SJSA1 (cell line): ENCODE measurements around the gene GPM6B. TPM values are rescaled to one million over a fixed set of nuclear protein-coding genes. Genes with fewer than 3 reads are reported as not detected.

Experiments
- DNase-seq, 2 experiments: peaks; one replicate each; pipeline ENCODE4 v3.0.0-alpha.2; 2015 to 2020; ENCODE audit warnings: low spot score in 2 of 2, low read depth in 1 of 2
- H3K27ac ChIP-seq: fragments of 250-450 bp; sonication (Bioruptor Pico); 2 replicates; pipeline ENCODE4 v1.5.1; 2020; ENCODE audit warnings: mild to moderate bottlenecking, moderate library complexity
- H3K27me3 ChIP-seq: fragments of 250-450 bp; sonication (Bioruptor Pico); replicated peaks from 2 replicates; pipeline ENCODE4 v1.5.1; 2020; ENCODE audit warnings: mild to moderate bottlenecking, moderate library complexity
- H3K36me3 ChIP-seq: fragments of 250-450 bp; sonication (Bioruptor Pico); 2 replicates; pipeline ENCODE4 v1.5.1; 2020; ENCODE audit warnings: mild to moderate bottlenecking
- H3K4me1 ChIP-seq: fragments of 250-450 bp; sonication (Bioruptor Pico); replicated peaks from 2 replicates; pipeline ENCODE4 v1.6.1; 2021; ENCODE audit warnings: mild to moderate bottlenecking
- H3K4me3 ChIP-seq: fragments of 250-450 bp; sonication (Bioruptor Pico); 2 replicates; pipeline ENCODE4 v1.5.1; 2020; ENCODE audit warnings: mild to moderate bottlenecking
- H3K9me3 ChIP-seq: fragments of 250-450 bp; sonication (Bioruptor Pico); replicated peaks from 2 replicates; pipeline ENCODE4 v1.5.1; 2020; ENCODE audit warnings: mild to moderate bottlenecking
- total RNA-seq: library from RNA; depleted of rRNA; stranded (reverse); fragments of >200 nt; shearing (Covaris generic); gene quantifications from 2 replicates; pipeline ENCODE4 v1.2.3, GENCODE V29; 2014

GPM6B gene
- total RNA-seq, 1 experiment from 2014 or later: not detected

DNA sequence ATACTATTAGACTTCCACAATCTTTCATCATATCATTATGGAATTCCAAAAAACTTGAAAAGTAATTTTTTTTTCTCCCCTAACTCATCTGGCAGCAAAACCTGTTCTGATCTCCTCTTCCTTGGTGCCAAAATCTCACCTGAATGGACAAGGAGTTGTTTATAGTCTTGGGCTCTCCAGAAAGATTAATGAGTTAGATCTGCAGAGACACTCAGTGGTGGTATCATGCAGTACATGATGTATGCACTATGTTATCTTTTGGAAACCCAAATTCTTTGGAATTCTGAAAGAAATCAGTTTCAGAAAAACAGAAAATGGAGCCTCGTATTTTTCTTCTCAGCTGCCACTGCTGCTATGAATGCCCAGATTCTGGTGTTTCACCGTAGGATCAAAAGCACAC is 11.7 kb downstream of the GPM6B start:
- H3K4me3 ChIP-seq: no peak overlapping the region
- H3K4me1 ChIP-seq: no peaks in the 10 kb centered on the region
- H3K9me3 ChIP-seq: no peaks in the 10 kb centered on the region
- no peak for DNase-seq
- H3K36me3 ChIP-seq: no peaks in the 10 kb centered on the region
- H3K27ac ChIP-seq: no peak overlapping the region
- no peaks in the 10 kb centered on the region for H3K27me3 ChIP-seq

DNA sequence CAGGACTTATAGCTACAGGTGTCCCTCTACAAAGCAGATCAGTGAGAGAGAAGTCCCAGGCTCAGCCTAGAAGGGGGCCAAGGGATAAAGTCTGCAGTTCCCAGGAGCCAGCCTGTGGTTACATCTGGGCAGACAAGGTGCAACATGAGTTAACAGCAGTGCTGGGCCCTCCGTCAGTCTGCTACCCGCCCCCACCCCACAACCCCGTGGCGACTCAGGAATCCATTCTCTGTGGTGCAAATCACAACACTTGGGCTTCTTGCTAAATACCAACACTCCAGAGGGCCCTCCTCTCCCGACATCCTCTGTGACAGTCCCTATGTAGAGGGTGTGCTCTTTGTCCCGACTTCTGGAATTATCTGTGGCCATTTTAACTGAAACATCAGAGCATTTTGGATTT is 13.8 kb downstream of the GPM6B start:
- DNase-seq: no peak
- no peaks in the 10 kb centered on the region for H3K9me3 ChIP-seq
- no peak overlapping the region for H3K4me3 ChIP-seq
- no peaks in the 10 kb centered on the region for H3K27me3 ChIP-seq
- H3K4me1 ChIP-seq: no peaks in the 10 kb centered on the region
- no peaks in the 10 kb centered on the region for H3K36me3 ChIP-seq
- H3K27ac ChIP-seq: no peak overlapping the region

GRCh38 chrX:13798184-13798583 is 18.7 kb downstream of the GPM6B start:
- no peaks in the 10 kb centered on the region for H3K27me3 ChIP-seq
- no peaks in the 10 kb centered on the region for H3K9me3 ChIP-seq
- no peak for DNase-seq
- no peak overlapping the region for H3K27ac ChIP-seq
- no peak overlapping the region for H3K4me3 ChIP-seq
- no peaks in the 10 kb centered on the region for H3K4me1 ChIP-seq
- no peaks in the 10 kb centered on the region for H3K36me3 ChIP-seq

DNA sequence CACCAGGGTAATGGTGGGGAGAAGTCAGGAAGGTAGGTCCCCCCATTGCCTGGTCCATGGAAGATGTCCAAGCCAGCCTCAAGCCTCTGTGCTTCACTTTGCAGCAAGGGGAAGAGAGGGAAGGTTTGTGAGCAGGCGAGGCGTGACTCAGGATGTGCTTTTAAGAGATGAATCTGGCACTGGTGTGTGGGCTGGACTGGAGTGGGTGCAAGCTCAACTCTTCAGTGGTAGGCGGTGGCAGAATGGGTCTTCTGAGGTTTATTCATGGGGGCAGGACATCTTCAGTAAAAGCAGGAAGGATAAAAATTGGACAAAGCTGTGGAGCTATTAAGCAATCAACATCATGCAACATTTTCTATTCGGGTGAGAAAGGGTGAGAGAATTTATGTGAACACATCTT is 19.4 kb downstream of the GPM6B start:
- Histone ChIP-seq H3K36me3 (no peaks in the 10 kb centered on the region), H3K27ac (no peak overlapping the region), H3K4me3 (no peak overlapping the region), H3K4me1 (no peaks in the 10 kb centered on the region), H3K9me3 (no peaks in the 10 kb centered on the region), H3K27me3 (no peaks in the 10 kb centered on the region)
- no peak for DNase-seq

DNA sequence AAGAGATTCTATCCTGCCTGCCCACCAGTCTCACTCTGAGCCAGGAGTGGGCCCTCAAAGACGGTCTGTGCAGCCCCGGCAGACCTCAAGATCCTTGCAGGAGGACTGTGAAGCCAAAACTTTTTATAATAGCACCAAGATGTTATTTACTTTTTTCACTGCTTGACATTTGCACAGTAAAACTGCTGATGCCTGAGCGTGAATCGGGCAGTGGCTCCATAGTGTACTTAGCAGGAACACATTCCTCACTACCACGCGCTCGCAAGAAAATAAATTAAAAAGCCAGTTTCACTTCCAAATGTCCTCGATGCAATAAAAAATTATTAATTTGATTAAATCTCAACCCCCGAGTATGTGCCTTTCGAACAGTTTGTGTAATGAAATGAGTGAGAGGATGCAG is 22.5 kb downstream of the GPM6B start:
- no peaks in the 10 kb centered on the region for H3K4me1 ChIP-seq
- no peak overlapping the region for H3K27ac ChIP-seq
- no peak for DNase-seq
- H3K36me3 ChIP-seq: no peaks in the 10 kb centered on the region
- H3K9me3 ChIP-seq: no peaks in the 10 kb centered on the region
- no peaks in the 10 kb centered on the region for H3K27me3 ChIP-seq
- H3K4me3 ChIP-seq: no peak overlapping the region

GRCh38 chrX:13793897-13794296 is 23.0 kb downstream of the GPM6B start:
- Histone ChIP-seq H3K27me3 (no peaks in the 10 kb centered on the region), H3K4me3 (no peak overlapping the region), H3K36me3 (no peaks in the 10 kb centered on the region), H3K4me1 (no peaks in the 10 kb centered on the region), H3K9me3 (no peaks in the 10 kb centered on the region), H3K27ac (no peak overlapping the region)
- DNase-seq: no peak

DNA sequence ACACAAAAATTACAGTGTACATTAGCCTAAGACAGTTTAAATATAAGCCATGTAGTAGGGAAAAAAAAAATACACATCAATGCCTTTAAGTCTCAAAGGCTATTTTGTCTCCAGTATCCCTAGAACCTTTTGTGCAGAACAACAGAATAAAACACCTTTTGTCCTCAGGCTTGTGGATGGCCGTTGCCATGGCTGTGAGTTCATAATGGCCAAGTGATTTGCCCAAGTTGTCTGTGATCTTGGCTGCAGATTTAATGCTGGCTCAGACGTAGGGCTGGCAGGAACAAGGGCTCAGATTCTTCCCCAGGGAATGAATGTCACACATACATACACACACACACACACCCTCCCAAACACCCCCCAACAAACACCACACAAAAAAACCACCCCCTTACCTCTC is 25.3 kb downstream of the GPM6B start:
- H3K27ac ChIP-seq: no peak overlapping the region

DNA sequence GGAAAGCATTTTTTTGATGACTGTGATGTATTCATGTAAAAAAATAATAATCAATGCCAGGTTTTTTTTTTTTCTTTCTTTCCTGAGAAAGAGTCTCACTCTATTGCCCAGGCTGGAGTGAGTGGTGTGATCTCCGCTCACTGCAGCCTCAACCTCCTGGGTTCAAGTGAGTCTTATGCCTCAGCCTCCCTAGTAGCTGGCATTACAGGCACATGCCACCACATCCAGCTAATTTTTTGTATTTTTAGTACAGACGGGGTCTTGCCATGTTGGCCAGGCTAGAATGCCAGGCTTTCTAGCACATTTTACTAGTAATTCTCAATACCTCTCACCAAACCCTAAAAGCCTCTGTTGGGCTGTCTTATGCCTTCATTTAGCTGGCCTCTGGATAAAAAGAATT is 25.7 kb downstream of the GPM6B start:
- H3K27ac ChIP-seq: no peak overlapping the region
- no peak for DNase-seq
- no peak overlapping the region for H3K4me3 ChIP-seq
- H3K4me1 ChIP-seq: no peaks in the 10 kb centered on the region
- no peaks in the 10 kb centered on the region for H3K9me3 ChIP-seq
- H3K36me3 ChIP-seq: no peaks in the 10 kb centered on the region
- no peaks in the 10 kb centered on the region for H3K27me3 ChIP-seq

More for the DNA sequence above, 25.3 kb downstream of the GPM6B start:
- Histone ChIP-seq H3K9me3 (no peaks in the 10 kb centered on the region), H3K4me1 (no peaks in the 10 kb centered on the region), H3K36me3 (no peaks in the 10 kb centered on the region), H3K4me3 (no peak overlapping the region), H3K27me3 (no peaks in the 10 kb centered on the region)
- no peak for DNase-seq

- no peaks in the 10 kb centered on the region for H3K36me3 ChIP-seq
- H3K9me3 ChIP-seq: no peaks in the 10 kb centered on the region
- H3K27ac ChIP-seq: no peak overlapping the region
- H3K4me1 ChIP-seq: no peaks in the 10 kb centered on the region
- H3K27me3 ChIP-seq: no peaks in the 10 kb centered on the region
- no peak overlapping the region for H3K4me3 ChIP-seq
- DNase-seq: no peak
These were observed 26.4 kb downstream of the GPM6B start for GRCh38 chrX:13790206-13791131.

DNA sequence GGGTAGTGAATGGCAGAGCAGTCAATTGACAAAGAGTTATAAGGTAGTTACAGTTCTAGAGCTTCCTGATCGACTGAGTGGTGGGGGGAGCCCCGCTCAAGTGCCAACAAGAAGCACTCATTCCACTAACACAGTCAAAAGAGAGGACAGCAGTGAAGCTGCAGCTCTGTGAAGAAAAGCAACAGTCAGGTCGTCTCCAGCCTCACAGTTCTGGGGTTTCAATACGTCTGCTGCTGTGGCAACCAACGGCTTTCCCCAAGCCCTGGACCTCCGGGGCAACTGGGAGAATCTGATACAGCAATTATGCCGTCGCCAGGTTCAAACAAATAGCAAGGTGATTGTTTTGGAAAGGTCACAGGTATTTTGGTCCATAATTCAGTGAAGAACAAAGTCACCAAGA is 30.8 kb downstream of the GPM6B start:
- Histone ChIP-seq H3K36me3 (no peaks in the 10 kb centered on the region), H3K4me1 (no peaks in the 10 kb centered on the region)

GRCh38 chrX:13780868-13781427 is 35.9 kb downstream of the GPM6B start:
- no peak for DNase-seq
- no peak overlapping the region for H3K27ac ChIP-seq
- H3K9me3 ChIP-seq: no peaks in the 10 kb centered on the region
- H3K36me3 ChIP-seq: no peaks in the 10 kb centered on the region
- H3K27me3 ChIP-seq: no peaks in the 10 kb centered on the region
- no peaks in the 10 kb centered on the region for H3K4me1 ChIP-seq
- no peak overlapping the region for H3K4me3 ChIP-seq

More for the DNA sequence above, 30.8 kb downstream of the GPM6B start:
- Histone ChIP-seq H3K27me3 (no peaks in the 10 kb centered on the region), H3K4me3 (no peak overlapping the region), H3K27ac (no peak overlapping the region), H3K9me3 (no peaks in the 10 kb centered on the region)
- no peak for DNase-seq

GRCh38 chrX:13778916-13779315 is 38.0 kb downstream of the GPM6B start:
- no peaks in the 10 kb centered on the region for H3K4me1 ChIP-seq
- no peaks in the 10 kb centered on the region for H3K27me3 ChIP-seq
- H3K36me3 ChIP-seq: no peaks in the 10 kb centered on the region
- H3K9me3 ChIP-seq: no peaks in the 10 kb centered on the region
- DNase-seq: no peak
- H3K27ac ChIP-seq: no peak overlapping the region
- no peak overlapping the region for H3K4me3 ChIP-seq

DNA sequence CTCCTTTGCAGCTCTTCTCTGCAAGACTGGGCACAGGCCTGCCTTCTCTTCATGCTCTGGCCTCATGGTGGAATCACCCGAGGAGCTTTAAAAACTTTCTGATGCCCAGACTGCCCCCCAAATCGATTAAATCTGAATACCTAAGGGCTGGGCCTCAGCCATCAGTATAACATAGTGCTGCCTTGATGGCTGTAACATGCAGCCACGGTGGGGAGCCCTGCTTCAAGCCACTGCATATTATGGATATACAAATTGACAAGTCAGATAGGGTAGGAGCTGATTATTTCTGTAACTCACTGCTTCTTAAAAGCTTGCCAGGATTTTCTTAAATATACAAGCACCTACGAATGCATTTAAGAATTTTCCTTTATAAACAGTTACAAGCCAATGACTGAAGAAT is 40.5 kb downstream of the GPM6B start:
- Histone ChIP-seq H3K27me3 (no peaks in the 10 kb centered on the region), H3K4me1 (no peaks in the 10 kb centered on the region), H3K27ac (no peak overlapping the region), H3K4me3 (no peak overlapping the region), H3K36me3 (no peaks in the 10 kb centered on the region), H3K9me3 (no peaks in the 10 kb centered on the region)
- no peak for DNase-seq

DNA sequence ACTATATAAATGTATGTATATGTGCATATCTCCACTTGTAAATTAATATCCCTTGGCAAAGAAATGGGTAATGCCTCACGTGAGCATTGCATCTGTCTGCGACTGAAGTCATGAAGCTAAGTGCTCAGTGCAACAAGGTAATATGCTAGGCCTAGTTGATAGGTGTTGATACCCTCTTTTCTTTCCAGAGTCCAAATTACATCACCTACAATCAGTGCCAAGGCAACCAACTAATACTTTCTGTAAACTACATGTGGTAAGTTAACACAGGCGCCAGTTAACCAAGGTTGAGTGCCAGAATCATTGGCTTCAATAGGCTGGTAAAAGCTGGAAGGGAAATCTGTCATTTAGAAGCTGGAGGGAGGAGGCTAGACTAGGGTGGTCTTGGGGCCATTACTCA is 41.1 kb downstream of the GPM6B start:
- H3K36me3 ChIP-seq: no peaks in the 10 kb centered on the region

More for the DNA sequence above, 41.1 kb downstream of the GPM6B start:
- H3K4me3 ChIP-seq: no peak overlapping the region
- no peaks in the 10 kb centered on the region for H3K27me3 ChIP-seq
- H3K9me3 ChIP-seq: no peaks in the 10 kb centered on the region
- no peak for DNase-seq
- H3K27ac ChIP-seq: no peak overlapping the region
- no peaks in the 10 kb centered on the region for H3K4me1 ChIP-seq
